Psoas muscle (tissue), 8 donors: ENCODE data around the gene FSTL5. TPM values are rescaled to one million over a fixed set of nuclear protein-coding genes. Genes with fewer than 3 reads are reported as not detected.

ENCODE experiments used
- ATAC-seq, 4 donors: fragments of 200-7000 bp; cut with Tn5 transposase; one replicate each; pipeline ENCODE4 v1.9.1; 2020; ENCODE audit warnings: moderate library complexity in 3 of 4, mild to moderate bottlenecking in 2 of 4
- DNase-seq, 2 donors: peaks; one replicate each; pipeline ENCODE4 v3.0.0-alpha.2; 2020
- H3K27ac ChIP-seq: fragments of 200-600 bp; one replicate; pipeline ENCODE4 v1.8.0; 2022
- H3K27me3 ChIP-seq, 3 donors: fragments of 200-600 bp in 1 of 3; one replicate each; pipeline versions ENCODE4 v1.6.1 to v1.8.0; 2013 to 2022; ENCODE audit warnings: low read length in 2 of 3, mild to moderate bottlenecking in 2 of 3, moderate library complexity in 1 of 3; ENCODE audit not compliant: insufficient read depth in 3 of 3
- H3K36me3 ChIP-seq, 2 donors: fragments of 200-600 bp in 1 of 2; one replicate each; pipeline versions ENCODE4 v1.6.1 to v1.8.0; 2013 to 2022; ENCODE audit warnings: low read depth in 1 of 2, mild to moderate bottlenecking in 1 of 2, moderate library complexity in 1 of 2; ENCODE audit not compliant: insufficient read depth in 1 of 2
- H3K4me1 ChIP-seq: fragments of 200-600 bp; one replicate; pipeline ENCODE4 v1.8.0; 2022
- H3K4me3 ChIP-seq: fragments of 200-600 bp; one replicate; pipeline ENCODE4 v1.8.0; 2022; ENCODE audit warnings: mild to moderate bottlenecking
- H3K9me3 ChIP-seq: fragments of 200-600 bp; one replicate; pipeline ENCODE4 v1.8.0; 2022
- WGBS, 3 donors: extraction: QIAGEN DNeasy Blood & Tissue Kit; methylation state at CpG; one replicate each; pipeline versions ENCODE4 v1.1.6 to v1.1.7; 2013; 5-methylcytosine and 5-hydroxymethylcytosine counted together
- intact Hi-C, 2 donors: fragments of 100-400 bp; cut with DNase I; formaldehyde crosslinking; loops; one replicate each; pipeline versions ENCODE4 v1.11.0 to v1.14.2; 2022
- polyA plus RNA-seq, 3 donors: library from polyadenylated mRNA; stranded (reverse); fragments of 200-250 nt; gene quantifications; one replicate each; pipeline ENCODE4 v1.2.3, GENCODE V29; 2013
- total RNA-seq, 4 donors: library from RNA; stranded (reverse); fragmentation: NEBNext Ultra II Directional in 2 of 4; extraction: Animal tissue kit (Norgen Biotek cat#: 25700) in 2 of 4; gene quantifications; one replicate each; pipeline versions ENCODE4 v1.2.1 to v1.2.4, GENCODE V29; 2021 to 2023
- TF ChIP-seq, protein P1 (sequence below): fragments of 200-600 bp; IDR thresholded peaks from one replicate; pipeline ENCODE4 v1.8.0; 2022; ENCODE audit warnings: antibody characterized with exemption
- donor health status: healthy with polysubstance abuse.
- donor health status: DM: no; HTN: no; CAD: no; lungs with moderate emphysema.
- donor health status: Bipolar disorder and iron deficiency.
- donor health status: healthy.
- donor health status: DM: yes; HTN: yes; CAD: no.
- donor health status: DM: no; HTN: no; CAD: no.
- donor health status: DM: no; HTN: no; CAD: no.
- donor health status: DM: yes; HTN: yes; CAD: no.

FSTL5 gene
- total and polyA plus RNA-seq, 7 donors = 0.01 TPM; not detected in 4

DNA sequence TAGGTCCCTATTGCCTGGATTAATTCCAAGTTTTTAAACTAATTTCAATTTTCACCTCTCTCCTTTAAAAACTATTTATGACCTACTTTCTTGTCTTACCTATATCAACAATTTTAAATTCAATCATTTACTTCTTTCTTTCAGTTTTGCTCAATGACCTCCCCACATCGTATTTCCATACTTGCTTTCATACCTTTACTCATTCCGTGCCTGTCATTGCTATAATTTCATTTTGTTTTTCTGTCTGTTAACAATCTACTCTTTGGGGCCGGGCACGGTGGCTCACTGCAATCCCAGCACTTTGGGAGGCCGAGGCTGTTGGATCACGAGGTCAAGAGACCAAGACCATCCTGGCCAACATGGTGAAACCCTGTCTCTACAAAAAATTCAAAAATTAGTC is 781.1 kb downstream of the FSTL5 start:
- DNase-seq (peak in 1 of 2 donors; percentile 16), ATAC-seq (no peak)
- TF ChIP-seq, protein P1, sequence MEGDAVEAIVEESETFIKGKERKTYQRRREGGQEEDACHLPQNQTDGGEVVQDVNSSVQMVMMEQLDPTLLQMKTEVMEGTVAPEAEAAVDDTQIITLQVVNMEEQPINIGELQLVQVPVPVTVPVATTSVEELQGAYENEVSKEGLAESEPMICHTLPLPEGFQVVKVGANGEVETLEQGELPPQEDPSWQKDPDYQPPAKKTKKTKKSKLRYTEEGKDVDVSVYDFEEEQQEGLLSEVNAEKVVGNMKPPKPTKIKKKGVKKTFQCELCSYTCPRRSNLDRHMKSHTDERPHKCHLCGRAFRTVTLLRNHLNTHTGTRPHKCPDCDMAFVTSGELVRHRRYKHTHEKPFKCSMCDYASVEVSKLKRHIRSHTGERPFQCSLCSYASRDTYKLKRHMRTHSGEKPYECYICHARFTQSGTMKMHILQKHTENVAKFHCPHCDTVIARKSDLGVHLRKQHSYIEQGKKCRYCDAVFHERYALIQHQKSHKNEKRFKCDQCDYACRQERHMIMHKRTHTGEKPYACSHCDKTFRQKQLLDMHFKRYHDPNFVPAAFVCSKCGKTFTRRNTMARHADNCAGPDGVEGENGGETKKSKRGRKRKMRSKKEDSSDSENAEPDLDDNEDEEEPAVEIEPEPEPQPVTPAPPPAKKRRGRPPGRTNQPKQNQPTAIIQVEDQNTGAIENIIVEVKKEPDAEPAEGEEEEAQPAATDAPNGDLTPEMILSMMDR = no peak
- H3K9me3 ChIP-seq = no peaks in the 10 kb centered on the region
- no peaks in the 10 kb centered on the region for H3K4me1 ChIP-seq
- intact Hi-C loops = no loop called here
- H3K27ac ChIP-seq = no peak overlapping the region
- H3K4me3 ChIP-seq = no peak overlapping the region
- 93 to 97% (median 95%) methylated on average over 6 of the region's 6 CpGs for WGBS, 3 donors
- H3K27me3 ChIP-seq = no peaks in the 10 kb centered on the region
- no peaks in the 10 kb centered on the region for H3K36me3 ChIP-seq

DNA sequence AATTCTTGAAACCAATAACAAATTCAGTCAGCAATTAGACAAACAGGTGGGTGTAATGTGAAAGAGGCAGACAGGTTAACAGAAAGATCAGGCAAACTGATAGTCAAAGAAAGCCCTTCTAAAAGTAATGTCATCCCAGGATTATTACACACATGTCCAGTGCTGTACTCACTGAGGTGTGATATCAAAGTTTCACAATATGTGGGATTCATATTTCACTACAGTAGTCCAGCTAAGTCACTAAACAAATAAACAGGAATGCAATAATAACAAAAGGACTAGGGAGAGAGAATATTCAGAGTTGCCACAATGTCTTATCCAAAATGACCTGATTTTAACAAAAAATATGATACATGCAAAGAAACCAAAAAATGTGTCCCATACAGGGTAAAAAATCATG is 787.5 kb downstream of the FSTL5 start:
- ATAC-seq = no peak
- no peaks in the 10 kb centered on the region for H3K36me3 ChIP-seq
- intact Hi-C loops = no loop called here

DNA sequence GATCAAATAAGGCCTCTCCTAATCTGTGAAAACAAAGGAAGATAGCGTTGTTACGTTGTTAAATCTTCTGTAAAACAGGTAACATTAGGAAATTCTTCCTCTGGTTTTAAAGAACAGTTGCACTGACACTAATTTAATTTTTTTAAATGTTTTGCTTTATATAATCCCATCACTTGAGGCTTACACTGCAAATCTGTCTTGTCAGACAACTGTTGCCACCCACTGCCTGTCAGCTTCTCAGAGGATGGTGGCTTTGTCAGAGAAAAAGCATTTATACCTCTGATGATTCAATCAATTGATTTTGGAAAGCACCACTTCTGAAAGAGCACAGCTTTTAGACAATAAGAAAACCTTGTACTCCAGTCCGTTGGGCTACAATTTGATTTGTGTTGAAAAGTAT is 799.1 kb downstream of the FSTL5 start:
- no peaks in the 10 kb centered on the region for H3K4me1 ChIP-seq
- TF ChIP-seq, protein P1 = no peak
- 82 to 86% (median 84%) methylated on average over 3 of the region's 3 CpGs for WGBS, 3 donors
- no peak overlapping the region for H3K4me3 ChIP-seq
- no peak overlapping the region for H3K27ac ChIP-seq
- no peak for DNase-seq
- H3K27me3 ChIP-seq = no peaks in the 10 kb centered on the region
- no peak for ATAC-seq
- no peaks in the 10 kb centered on the region for H3K36me3 ChIP-seq
- no peaks in the 10 kb centered on the region for H3K9me3 ChIP-seq
- intact Hi-C loops = no loop called here

More for the DNA sequence above, 787.5 kb downstream of the FSTL5 start:
- no peaks in the 10 kb centered on the region for H3K27me3 ChIP-seq
- H3K4me1 ChIP-seq = no peaks in the 10 kb centered on the region
- H3K9me3 ChIP-seq = no peaks in the 10 kb centered on the region
- DNase-seq = no peak
- H3K4me3 ChIP-seq = no peak overlapping the region
- TF ChIP-seq, protein P1 = no peak
- no peak overlapping the region for H3K27ac ChIP-seq

DNA sequence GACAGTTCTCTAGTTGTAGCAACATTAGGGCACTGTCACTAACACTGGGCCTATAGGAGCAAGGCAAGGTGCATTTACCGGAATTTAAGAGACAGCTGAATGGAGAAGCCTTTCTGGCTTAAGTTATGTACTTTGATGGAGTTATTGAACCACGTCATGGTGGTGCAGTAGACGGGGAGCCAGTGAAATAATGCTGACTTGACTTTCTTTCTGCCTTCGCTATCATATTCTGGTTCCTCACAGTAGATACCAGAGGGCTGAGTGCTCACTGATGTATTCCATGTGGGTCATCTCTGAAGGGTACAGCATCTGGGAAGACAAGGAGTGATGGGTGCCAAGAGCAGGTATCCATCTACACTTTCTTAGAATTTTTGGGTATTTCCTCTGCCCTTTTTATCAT is 802.8 kb downstream of the FSTL5 start:
- Histone ChIP-seq H3K4me1 (no peaks in the 10 kb centered on the region), H3K4me3 (no peak overlapping the region)
- intact Hi-C loops = no loop called here

DNA sequence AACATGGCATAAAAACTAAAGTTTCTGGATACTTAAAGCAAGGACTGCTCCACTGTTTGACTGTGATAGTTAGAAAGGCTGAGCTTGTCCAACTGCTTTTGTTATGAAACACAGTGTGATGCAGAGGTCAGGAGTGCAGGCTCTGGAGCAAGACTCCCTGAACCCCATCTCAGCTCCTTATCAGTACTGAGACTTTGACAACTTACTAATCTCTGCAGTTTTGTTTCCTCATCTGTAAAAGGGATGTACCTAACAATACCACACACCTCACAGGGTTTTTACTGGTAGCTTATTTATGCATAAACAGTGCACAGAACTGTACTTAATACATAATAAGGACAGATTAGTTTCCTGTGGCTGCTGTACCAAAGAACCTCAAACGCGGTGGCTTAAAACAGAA is 804.3 kb downstream of the FSTL5 start:
- ATAC-seq = no peak
- intact Hi-C loops = no loop called here
- WGBS, 3 donors = 83 to 96% (median 88%) methylated on average over 2 of the region's 2 CpGs
- H3K27ac ChIP-seq = no peak overlapping the region
- no peaks in the 10 kb centered on the region for H3K27me3 ChIP-seq
- TF ChIP-seq, protein P1 = no peak
- H3K36me3 ChIP-seq = no peaks in the 10 kb centered on the region
- no peak overlapping the region for H3K4me3 ChIP-seq
- no peaks in the 10 kb centered on the region for H3K9me3 ChIP-seq
- DNase-seq = no peak
- no peaks in the 10 kb centered on the region for H3K4me1 ChIP-seq

More for the DNA sequence above, 802.8 kb downstream of the FSTL5 start:
- DNase-seq = no peak
- TF ChIP-seq, protein P1 = no peak
- WGBS, 3 donors = 89 to 91% (median 90%) methylated on average over 4 of the region's 4 CpGs
- Histone ChIP-seq H3K36me3 (no peaks in the 10 kb centered on the region), H3K27me3 (no peaks in the 10 kb centered on the region), H3K9me3 (no peaks in the 10 kb centered on the region), H3K27ac (no peak overlapping the region)
- no peak for ATAC-seq
